GM21528 (cell line): ENCODE measurements around the gene FURIN.
"Not testable (repeated sequence)": the region's sequence is repeated elsewhere in the genome, so short reads cannot be mapped to it uniquely, and the experiment has no call there.

ENCODE experiments used
- ATAC-seq: cut with Tn5 transposase; IDR thresholded peaks from one replicate; pipeline ENCODE4 v1.9.1; 2021; ENCODE audit warnings: mild to moderate bottlenecking, moderate library complexity; ENCODE audit not compliant: unreplicated experiment, low FRiP score

Gene FURIN

GRCh38 chr15:90866800-90867199, 1.6 kb upstream of the FURIN start:
- ATAC-seq: no peak

- ATAC-seq: no peak
These were observed 753 bp downstream of the FURIN start for GRCh38 chr15:90869140-90869541.

GRCh38 chr15:90869601-90870353, 1.4 kb downstream of the FURIN start:
- no peak for ATAC-seq

- no peak for ATAC-seq
These were observed 2.2 kb downstream of the FURIN start for GRCh38 chr15:90870354-90871138.

- no peak for ATAC-seq
These were observed 2.8 kb downstream of the FURIN start for GRCh38 chr15:90871139-90871715.

- no peak for ATAC-seq
These were observed 3.5 kb downstream of the FURIN start for GRCh38 chr15:90871716-90872485.

- ATAC-seq: no peak
These were observed 4.2 kb downstream of the FURIN start for GRCh38 chr15:90872486-90873184.

GRCh38 chr15:90873488-90873997, 5.2 kb downstream of the FURIN start:
- ATAC-seq: no peak

GRCh38 chr15:90873998-90874605, 5.7 kb downstream of the FURIN start:
- ATAC-seq: no peak

- not testable (repeated sequence) for ATAC-seq
These were observed 6.6 kb downstream of the FURIN start for GRCh38 chr15:90874986-90875385.

GRCh38 chr15:90875549-90875981, 7.2 kb downstream of the FURIN start:
- ATAC-seq: no peak

GRCh38 chr15:90876046-90876445, 7.7 kb downstream of the FURIN start:
- ATAC-seq: no peak

GRCh38 chr15:90876512-90877170, 8.3 kb downstream of the FURIN start:
- ATAC-seq: no peak

- no peak for ATAC-seq
These were observed 8.9 kb downstream of the FURIN start for GRCh38 chr15:90877315-90877714.

- ATAC-seq: no peak
These were observed 9.6 kb downstream of the FURIN start for GRCh38 chr15:90877996-90878395.

GRCh38 chr15:90878660-90879059, 10.3 kb downstream of the FURIN start:
- ATAC-seq: no peak

- no peak for ATAC-seq
These were observed 11.5 kb downstream of the FURIN start for GRCh38 chr15:90879730-90880366.

- ATAC-seq: no peak
These were observed 12.2 kb downstream of the FURIN start for GRCh38 chr15:90880381-90881145.
